Caco-2 (cell line): ENCODE measurements around the gene DLL4. TPM values are rescaled to one million over a fixed set of nuclear protein-coding genes. Genes with fewer than 3 reads are reported as not detected.

Experiments used
- BruUV-seq: library from RNA; stranded (reverse); fragments of 400-500 nt; replicated peaks from 2 replicates; lab custom pipeline; 2021; lab: Mats Ljungman, UMichigan
- CTCF ChIA-PET: fragments of 300-600 bp; sonication (Branson Sonifier 250); formaldehyde crosslinking; loops from one replicate; lab custom pipeline; 2022; ENCODE audit warnings: antibody characterized with exemption; lab: Charles Lee
- POLR2A ChIA-PET: fragments of 300-600 bp; sonication (Branson Sonifier 250); formaldehyde crosslinking; loops from one replicate; lab custom pipeline; 2022; ENCODE audit warnings: antibody characterized with exemption; lab: Charles Lee
- DNase-seq, 2 experiments: peaks; one replicate each; pipeline versions ENCODE4 v3.0.0 to v3.0.0-alpha.2; 2020 to 2022
- H3K27me3 ChIP-seq: replicated peaks from 2 replicates; pipeline ENCODE4 v1.6.0; 2011; ENCODE audit warnings: low read length; ENCODE audit not compliant: control insufficient read depth, insufficient read depth
- H3K36me3 ChIP-seq: 2 replicates; pipeline ENCODE4 v1.5.1; 2011; ENCODE audit warnings: low read length; ENCODE audit not compliant: control insufficient read depth, insufficient read depth
- H3K4me1 ChIP-seq: fragments of 250-450 bp; sonication (Bioruptor Pico); 2 replicates; pipeline ENCODE4 v1.5.1; 2020; ENCODE audit warnings: mild to moderate bottlenecking
- H3K4me3 ChIP-seq: 2 replicates; pipeline ENCODE4 v1.5.1; 2011; ENCODE audit warnings: low read depth, mild to moderate bottlenecking, control low read depth, low read length
- H3K9me3 ChIP-seq: fragments of 250-450 bp; sonication (Bioruptor Pico); 2 replicates; pipeline ENCODE4 v1.5.1; 2020; ENCODE audit warnings: mild to moderate bottlenecking, moderate library complexity
- H3K27ac Mint-ChIP-seq: one replicate; pipeline ENCODE4 v1.8.0; 2022; ENCODE audit warnings: mixed read lengths; ENCODE audit not compliant: unreplicated experiment
- H3K27me3 Mint-ChIP-seq: one replicate; pipeline ENCODE4 v1.8.0; 2022; ENCODE audit warnings: mixed read lengths; ENCODE audit not compliant: insufficient read depth, unreplicated experiment
- H3K36me3 Mint-ChIP-seq: one replicate; pipeline ENCODE4 v1.8.0; 2022; ENCODE audit warnings: mild to moderate bottlenecking, mixed read lengths; ENCODE audit not compliant: insufficient read depth, unreplicated experiment
- H3K4me1 Mint-ChIP-seq: one replicate; pipeline ENCODE4 v1.8.0; 2022; ENCODE audit warnings: low read depth, mixed read lengths; ENCODE audit not compliant: unreplicated experiment
- H3K4me3 Mint-ChIP-seq: one replicate; pipeline ENCODE4 v1.8.0; 2022; ENCODE audit warnings: mild to moderate bottlenecking, moderate library complexity, mixed read lengths; ENCODE audit not compliant: unreplicated experiment
- H3K9me3 Mint-ChIP-seq: one replicate; pipeline ENCODE4 v1.8.0; 2022; ENCODE audit warnings: mixed read lengths; ENCODE audit not compliant: unreplicated experiment
- intact Hi-C: fragments of 100-400 bp; cut with micrococcal nuclease; formaldehyde crosslinking; loops from one replicate; pipeline ENCODE4 v1.10.0; 2022; ENCODE audit not compliant: unreplicated experiment
- total RNA-seq: library from RNA; stranded (reverse); gene quantifications from 2 replicates; pipeline ENCODE4 v1.2.3, GENCODE V29; 2022
- TF ChIP-seq, protein P1 (sequence below), 2 experiments: fragments of 200-600 bp in 1 of 2; IDR thresholded peaks; 1 replicate in 1 of 2; 2 replicates in 1 of 2; pipeline versions ENCODE4 v1.5.1 to v1.8.0; 2011 to 2022; ENCODE audit warnings: antibody characterized with exemption in 1 of 2, control low read depth in 1 of 2, inconsistent platforms in 1 of 2, low read depth in 1 of 2, low read length in 1 of 2, mild to moderate bottlenecking in 1 of 2, moderate library complexity in 1 of 2; ENCODE audit not compliant: insufficient read depth in 1 of 2, severe bottlenecking in 1 of 2, unreplicated experiment in 1 of 2

DLL4 gene
- total RNA-seq, 1 experiment from 2014 or later, result 3.4 TPM

DNA sequence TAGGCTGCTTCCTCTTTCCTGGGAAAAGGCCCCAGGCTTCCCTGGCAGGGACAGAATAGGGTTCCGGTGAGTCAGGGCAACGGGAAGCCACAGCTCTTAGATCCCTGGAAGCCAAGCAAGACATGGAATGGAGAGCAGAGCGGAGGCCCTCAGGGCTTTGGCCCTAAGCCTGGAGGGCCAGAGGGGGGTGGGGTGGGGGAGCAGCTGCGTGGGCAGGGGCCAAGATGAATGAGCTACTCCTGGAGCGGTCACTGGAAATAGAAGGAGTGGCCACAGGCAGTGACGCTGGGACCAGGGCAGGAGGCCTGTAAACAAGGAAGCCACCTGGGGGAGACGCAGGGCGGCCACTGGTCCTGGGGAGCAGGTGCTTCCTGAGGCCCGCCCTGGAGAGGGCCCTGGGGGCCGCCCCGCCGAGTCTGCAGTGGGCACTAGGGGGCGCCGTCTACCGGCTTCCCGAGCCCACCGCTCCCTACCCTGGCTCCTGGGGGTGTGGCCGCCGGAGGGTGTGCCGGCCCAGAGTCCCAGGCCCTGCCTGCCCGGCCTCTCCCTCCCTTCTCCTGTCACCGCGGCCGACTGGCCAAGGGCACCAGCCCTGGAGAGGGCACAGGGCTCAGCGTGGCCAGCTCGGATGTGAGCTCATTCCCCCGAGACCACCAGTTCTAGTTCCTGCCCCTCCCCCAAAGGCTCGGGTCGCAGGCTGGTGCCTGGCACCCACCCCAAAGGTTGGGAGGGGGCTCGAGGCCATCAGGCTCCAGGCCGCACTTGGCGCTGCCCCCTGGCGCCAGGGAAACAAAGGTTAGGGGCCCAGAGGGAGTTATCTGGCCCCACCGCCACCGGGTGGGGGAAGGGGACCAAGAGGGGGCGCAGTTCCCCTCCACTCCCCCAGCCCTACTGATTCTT is 22.8 kb upstream of the DLL4 start:
- CTCF ChIA-PET, result interaction anchor here (0.6 to 1.5 kb wide), 13 partner anchors 9 to 426 kb away, joined by 3 to 20 read pairs (median 4); partner anchors contain the start of genes NUSAP1, OIP5 and VPS18
- Mint-ChIP-seq H3K4me1 (peaks cover 12% of the 10 kb centered on the region), H3K4me3 (no peak overlapping the region), H3K27ac (peak overlapping the region; percentile 35), H3K27me3 (no peaks in the 10 kb centered on the region), H3K36me3 (peaks cover 47% of the 10 kb centered on the region), H3K9me3 (no peaks in the 10 kb centered on the region)
- Histone ChIP-seq H3K9me3 (no peaks in the 10 kb centered on the region), H3K4me1 (peaks cover 28% of the 10 kb centered on the region), H3K36me3 (peaks cover 2% of the 10 kb centered on the region; the same call in 1 of the 2 replicates), H3K4me3 (peak overlapping the region; percentile 16; the same call in 1 of the 2 replicates), H3K27me3 (no peaks in the 10 kb centered on the region)
- peak; percentile 88 to 92 for DNase-seq
- TF ChIP-seq, protein P1, sequence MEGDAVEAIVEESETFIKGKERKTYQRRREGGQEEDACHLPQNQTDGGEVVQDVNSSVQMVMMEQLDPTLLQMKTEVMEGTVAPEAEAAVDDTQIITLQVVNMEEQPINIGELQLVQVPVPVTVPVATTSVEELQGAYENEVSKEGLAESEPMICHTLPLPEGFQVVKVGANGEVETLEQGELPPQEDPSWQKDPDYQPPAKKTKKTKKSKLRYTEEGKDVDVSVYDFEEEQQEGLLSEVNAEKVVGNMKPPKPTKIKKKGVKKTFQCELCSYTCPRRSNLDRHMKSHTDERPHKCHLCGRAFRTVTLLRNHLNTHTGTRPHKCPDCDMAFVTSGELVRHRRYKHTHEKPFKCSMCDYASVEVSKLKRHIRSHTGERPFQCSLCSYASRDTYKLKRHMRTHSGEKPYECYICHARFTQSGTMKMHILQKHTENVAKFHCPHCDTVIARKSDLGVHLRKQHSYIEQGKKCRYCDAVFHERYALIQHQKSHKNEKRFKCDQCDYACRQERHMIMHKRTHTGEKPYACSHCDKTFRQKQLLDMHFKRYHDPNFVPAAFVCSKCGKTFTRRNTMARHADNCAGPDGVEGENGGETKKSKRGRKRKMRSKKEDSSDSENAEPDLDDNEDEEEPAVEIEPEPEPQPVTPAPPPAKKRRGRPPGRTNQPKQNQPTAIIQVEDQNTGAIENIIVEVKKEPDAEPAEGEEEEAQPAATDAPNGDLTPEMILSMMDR (IDR thresholded peaks at IDR 0.05; ENCODE audit: insufficient read depth in 1 of 2, low read depth in 1 of 2, low read length in 1 of 2, severe bottlenecking in 1 of 2, unreplicated experiment in 1 of 2), result peak; percentile 86 to 89
- no TSS peak for BruUV-seq
- POLR2A ChIA-PET, result interaction anchor here (0.6 to 1.1 kb wide), 3 partner anchors 11 to 35 kb away, joined by 3 to 12 read pairs (median 10); partner anchors contain the start of gene DLL4
- intact Hi-C loops, result loop anchor here (1.0 to 10.0 kb wide), 3 partner anchors 22 to 428 kb away; partner anchors contain the start of genes NUSAP1 and OIP5

DNA sequence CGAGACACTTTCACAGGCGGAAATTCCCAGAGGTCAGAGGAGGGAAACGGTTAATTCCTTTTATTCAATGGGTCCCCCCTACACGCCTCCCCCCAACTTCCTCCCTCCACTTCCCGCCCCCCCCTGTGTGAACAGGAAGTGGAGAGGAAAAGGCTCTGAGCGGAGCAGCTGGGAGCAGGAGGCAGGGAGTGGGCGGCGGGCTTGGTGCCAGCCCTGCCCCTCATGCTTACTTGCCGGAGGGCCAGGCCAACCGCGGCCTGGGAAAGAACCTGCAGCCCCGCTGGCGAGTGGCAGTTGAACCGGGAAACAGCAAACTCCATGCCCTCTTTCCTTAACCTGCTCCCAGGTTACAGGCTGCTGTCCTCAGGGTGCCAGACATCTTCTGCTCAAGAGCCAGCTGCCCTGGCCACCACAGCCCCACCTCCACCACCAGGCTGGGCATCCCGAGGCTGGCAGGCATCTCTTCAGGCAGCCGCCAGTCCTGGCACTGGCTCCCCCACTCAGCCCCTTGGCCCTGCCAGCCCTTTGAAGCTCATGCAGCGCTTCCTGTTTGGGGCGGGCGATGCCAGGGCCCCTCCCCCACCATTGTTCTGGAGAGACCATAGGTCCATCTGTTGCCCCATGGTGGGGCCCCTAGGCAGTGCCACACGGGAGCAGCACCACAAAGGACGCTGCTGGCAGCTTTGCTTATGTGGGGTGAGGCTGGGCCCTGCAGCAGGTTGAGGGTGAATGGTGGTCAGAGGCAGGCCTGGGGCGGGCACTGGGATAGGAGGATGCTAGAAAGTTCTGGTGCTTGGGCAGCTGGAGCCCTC is 21.9 kb upstream of the DLL4 start:
- Mint-ChIP-seq H3K27me3 (no peaks in the 10 kb centered on the region), H3K9me3 (no peaks in the 10 kb centered on the region), H3K27ac (no peak overlapping the region), H3K4me3 (no peak overlapping the region), H3K4me1 (peaks cover 12% of the 10 kb centered on the region), H3K36me3 (peaks cover 44% of the 10 kb centered on the region)
- Histone ChIP-seq H3K4me3 (no peak overlapping the region), H3K36me3 (peaks cover 2% of the 10 kb centered on the region; the same call in 1 of the 2 replicates), H3K9me3 (no peaks in the 10 kb centered on the region), H3K4me1 (peaks cover 28% of the 10 kb centered on the region), H3K27me3 (no peaks in the 10 kb centered on the region)
- no TSS peak for BruUV-seq
- intact Hi-C loops, result loop anchor here (1.0 to 10.0 kb wide), 3 partner anchors 21 to 428 kb away; partner anchors contain the start of genes NUSAP1 and OIP5
- TF ChIP-seq, protein P1 (IDR thresholded peaks at IDR 0.05; ENCODE audit: insufficient read depth in 1 of 2, low read depth in 1 of 2, low read length in 1 of 2, severe bottlenecking in 1 of 2, unreplicated experiment in 1 of 2), result no peak
- POLR2A ChIA-PET, result interaction anchor here (0.6 to 1.4 kb wide), 3 partner anchors 21 to 713 kb away, joined by 6 to 7 read pairs (median 7); partner anchors contain the start of gene DLL4
- DNase-seq, result no peak
- CTCF ChIA-PET, result interaction anchor here (1.0 to 2.3 kb wide), 3 partner anchors 22 to 23 kb away, joined by 5 to 20 read pairs (median 12); partner anchors contain the start of gene DLL4
